Measurements from ENCODE around the gene LYRM9.

The LYRM9 gene

DNA sequence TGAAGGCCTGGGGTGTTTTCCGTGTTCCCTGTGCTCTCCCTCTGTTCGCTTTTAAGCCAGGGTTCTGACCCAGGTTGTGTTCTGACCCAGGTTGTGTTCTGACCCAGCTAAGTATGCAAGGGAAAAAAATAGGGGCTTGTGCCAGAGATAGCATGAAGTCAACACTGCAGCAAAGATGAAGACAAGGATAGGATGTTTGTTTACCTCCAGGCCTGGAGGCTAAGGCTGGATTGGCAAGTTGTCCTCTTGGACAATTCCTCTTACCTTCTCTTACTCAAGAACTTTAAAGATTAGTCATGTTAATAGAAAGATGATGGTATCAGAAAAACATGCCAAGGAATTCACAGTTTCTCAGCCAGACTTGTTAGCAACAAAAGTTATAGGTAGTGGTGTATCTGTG lies 19.4 kb downstream of the LYRM9 start:
- Mint-ChIP-seq H3K4me3 (no peak overlapping the region), H3K27ac (no peak overlapping the region), H3K27me3 (ENCODE audit: low read depth) (peaks cover 4% of the 10 kb centered on the region), H3K36me3 (ENCODE audit: low read depth) (no peaks in the 10 kb centered on the region), H3K9me3 (peaks cover 6% of the 10 kb centered on the region), H3K4me1 (ENCODE audit: low read depth) (peaks cover 5% of the 10 kb centered on the region)
- DNase-seq (ENCODE audit: low spot score) = no peak

- H3K27me3 Mint-ChIP-seq (ENCODE audit: low read depth) = peaks cover 4% of the 10 kb centered on the region
- no peak overlapping the region for H3K4me3 Mint-ChIP-seq
- H3K4me1 Mint-ChIP-seq (ENCODE audit: low read depth) = no peaks in the 10 kb centered on the region
- H3K36me3 Mint-ChIP-seq (ENCODE audit: low read depth) = no peaks in the 10 kb centered on the region
- no peak overlapping the region for H3K27ac Mint-ChIP-seq
- H3K9me3 Mint-ChIP-seq = peaks cover 6% of the 10 kb centered on the region
- no peak for DNase-seq (ENCODE audit: low spot score)
Observed at GRCh38 chr17:27873211-27873610, 20.0 kb downstream of the LYRM9 start.

GRCh38 chr17:27872776-27873175 lies 20.4 kb downstream of the LYRM9 start:
- no peak for DNase-seq (ENCODE audit: low spot score)

GRCh38 chr17:27871407-27871806 lies 21.8 kb downstream of the LYRM9 start:
- Mint-ChIP-seq H3K36me3 (ENCODE audit: low read depth) (no peaks in the 10 kb centered on the region), H3K4me1 (ENCODE audit: low read depth) (no peaks in the 10 kb centered on the region), H3K27ac (no peak overlapping the region), H3K27me3 (ENCODE audit: low read depth) (peaks cover 4% of the 10 kb centered on the region), H3K9me3 (peaks cover 6% of the 10 kb centered on the region), H3K4me3 (no peak overlapping the region)
- no peak for DNase-seq (ENCODE audit: low spot score)

More at GRCh38 chr17:27872776-27873175, 20.4 kb downstream of the LYRM9 start:
- Mint-ChIP-seq H3K36me3 (ENCODE audit: low read depth) (no peaks in the 10 kb centered on the region), H3K4me3 (no peak overlapping the region), H3K4me1 (ENCODE audit: low read depth) (no peaks in the 10 kb centered on the region), H3K27me3 (ENCODE audit: low read depth) (peaks cover 4% of the 10 kb centered on the region), H3K9me3 (peaks cover 6% of the 10 kb centered on the region), H3K27ac (no peak overlapping the region)

- Mint-ChIP-seq H3K27me3 (ENCODE audit: low read depth) (peaks cover 4% of the 10 kb centered on the region), H3K36me3 (ENCODE audit: low read depth) (no peaks in the 10 kb centered on the region), H3K4me3 (no peak overlapping the region), H3K4me1 (ENCODE audit: low read depth) (no peaks in the 10 kb centered on the region), H3K9me3 (peaks cover 6% of the 10 kb centered on the region), H3K27ac (no peak overlapping the region)
- no peak for DNase-seq (ENCODE audit: low spot score)
Observed at GRCh38 chr17:27870345-27870744, 22.8 kb downstream of the LYRM9 start.

GRCh38 chr17:27868565-27868964 lies 24.6 kb downstream of the LYRM9 start:
- H3K27me3 Mint-ChIP-seq (ENCODE audit: low read depth) = peaks cover 4% of the 10 kb centered on the region
- no peak overlapping the region for H3K4me3 Mint-ChIP-seq

GRCh38 chr17:27862840-27863239 lies 30.3 kb downstream of the LYRM9 start:
- H3K4me1 Mint-ChIP-seq (ENCODE audit: low read depth) = no peaks in the 10 kb centered on the region
- no peaks in the 10 kb centered on the region for H3K36me3 Mint-ChIP-seq (ENCODE audit: low read depth)
- DNase-seq (ENCODE audit: low spot score) = no peak
- H3K9me3 Mint-ChIP-seq = no peaks in the 10 kb centered on the region
- no peak overlapping the region for H3K4me3 Mint-ChIP-seq
- no peak overlapping the region for H3K27ac Mint-ChIP-seq
- peaks cover 6% of the 10 kb centered on the region for H3K27me3 Mint-ChIP-seq (ENCODE audit: low read depth)

More at GRCh38 chr17:27868565-27868964, 24.6 kb downstream of the LYRM9 start:
- Mint-ChIP-seq H3K36me3 (ENCODE audit: low read depth) (no peaks in the 10 kb centered on the region), H3K9me3 (peaks cover 3% of the 10 kb centered on the region), H3K4me1 (ENCODE audit: low read depth) (no peaks in the 10 kb centered on the region), H3K27ac (no peak overlapping the region)
- no peak for DNase-seq (ENCODE audit: low spot score)

DNA sequence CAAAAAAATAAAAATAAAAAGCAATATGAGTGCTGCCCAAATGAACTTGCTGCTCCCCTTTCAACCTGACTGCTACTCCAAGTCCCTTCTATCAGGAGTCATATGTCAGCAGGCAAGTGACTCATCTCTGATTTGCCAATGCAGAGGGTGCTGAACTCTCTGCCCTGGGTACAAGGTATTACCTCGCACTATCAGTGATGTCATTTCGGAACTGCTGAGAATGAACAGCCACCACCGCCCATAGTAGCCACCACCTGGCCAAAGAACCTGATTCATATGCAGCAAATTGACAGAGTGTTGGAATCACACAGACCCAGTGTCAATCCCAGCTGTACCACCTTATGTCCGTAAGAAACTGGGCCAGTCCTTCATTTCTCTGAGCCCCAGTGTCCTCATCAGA lies 31.2 kb downstream of the LYRM9 start:
- no peaks in the 10 kb centered on the region for H3K36me3 Mint-ChIP-seq (ENCODE audit: low read depth)
- H3K4me1 Mint-ChIP-seq (ENCODE audit: low read depth) = peaks cover 1% of the 10 kb centered on the region
- H3K4me3 Mint-ChIP-seq = no peak overlapping the region
- H3K27me3 Mint-ChIP-seq (ENCODE audit: low read depth) = peaks cover 6% of the 10 kb centered on the region
- no peaks in the 10 kb centered on the region for H3K9me3 Mint-ChIP-seq
- H3K27ac Mint-ChIP-seq = no peak overlapping the region
- DNase-seq (ENCODE audit: low spot score) = no peak

DNA sequence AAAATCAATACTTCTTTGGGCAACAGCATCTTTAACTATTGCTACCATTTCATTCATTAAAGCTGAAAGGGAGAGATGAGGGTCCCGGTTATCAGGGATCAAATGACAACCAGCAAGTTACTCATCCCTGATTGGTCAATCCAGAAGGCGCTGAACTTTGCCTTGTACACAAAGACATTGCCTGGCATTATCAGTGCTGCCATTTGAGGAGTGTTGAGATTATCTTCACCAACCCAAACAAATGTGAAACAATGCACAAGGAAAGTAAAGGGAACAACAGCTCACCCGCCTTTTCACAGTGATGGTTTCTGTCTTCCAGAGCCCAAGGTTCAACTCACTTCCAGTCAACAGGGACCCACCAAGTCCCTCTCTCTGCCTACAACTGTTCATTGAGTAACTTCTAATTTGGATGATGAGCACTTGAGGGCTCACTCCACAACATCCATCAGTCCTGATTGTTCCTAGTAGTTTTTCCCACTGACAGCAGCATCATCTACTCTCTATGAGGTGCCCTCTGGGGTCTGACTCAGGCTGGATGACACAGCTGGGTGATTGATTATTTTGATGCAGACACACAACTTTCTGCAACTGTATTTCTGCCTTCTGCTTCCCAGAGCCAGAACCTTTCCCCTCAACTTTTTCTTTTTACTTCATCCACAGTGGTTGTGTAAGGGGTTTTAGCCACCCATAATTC lies 32.0 kb downstream of the LYRM9 start:
- H3K27ac Mint-ChIP-seq = no peak overlapping the region
- peaks cover 4% of the 10 kb centered on the region for H3K4me1 Mint-ChIP-seq (ENCODE audit: low read depth)
- peaks cover 6% of the 10 kb centered on the region for H3K27me3 Mint-ChIP-seq (ENCODE audit: low read depth)
- DNase-seq (ENCODE audit: low spot score) = no peak
- H3K36me3 Mint-ChIP-seq (ENCODE audit: low read depth) = no peaks in the 10 kb centered on the region
- no peaks in the 10 kb centered on the region for H3K9me3 Mint-ChIP-seq
- no peak overlapping the region for H3K4me3 Mint-ChIP-seq

- DNase-seq (ENCODE audit: low spot score) = no peak
- no peaks in the 10 kb centered on the region for H3K36me3 Mint-ChIP-seq (ENCODE audit: low read depth)
- peaks cover 10% of the 10 kb centered on the region for H3K27me3 Mint-ChIP-seq (ENCODE audit: low read depth)
- peaks cover 9% of the 10 kb centered on the region for H3K4me1 Mint-ChIP-seq (ENCODE audit: low read depth)
- H3K27ac Mint-ChIP-seq = no peak overlapping the region
- H3K4me3 Mint-ChIP-seq = no peak overlapping the region
- H3K9me3 Mint-ChIP-seq = no peaks in the 10 kb centered on the region
Observed at GRCh38 chr17:27858621-27859305, 34.4 kb downstream of the LYRM9 start.

- no peak for DNase-seq (ENCODE audit: low spot score)
- H3K27ac Mint-ChIP-seq = no peak overlapping the region
Observed at GRCh38 chr17:27856676-27857432, 36.3 kb downstream of the LYRM9 start.

DNA sequence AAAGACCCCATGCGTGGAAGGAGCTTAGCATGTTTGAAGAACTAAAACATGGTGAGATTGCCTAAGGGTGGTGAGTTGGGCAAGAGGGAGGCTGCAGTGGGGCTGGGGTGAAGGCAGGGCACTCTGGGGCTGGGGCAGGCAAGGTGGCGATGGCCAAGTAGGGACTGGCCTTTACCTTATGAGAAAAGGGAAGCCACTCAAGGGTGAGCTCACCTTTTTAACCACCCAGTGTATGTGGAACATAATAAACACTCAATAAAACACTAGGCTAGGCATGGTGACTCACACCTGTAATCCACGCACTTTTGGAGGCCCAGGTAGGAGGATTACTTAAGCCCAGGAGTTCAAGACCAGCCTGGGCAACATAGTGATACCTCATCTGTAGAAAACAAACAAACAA lies 37.7 kb downstream of the LYRM9 start:
- peaks cover 9% of the 10 kb centered on the region for H3K4me1 Mint-ChIP-seq (ENCODE audit: low read depth)
- H3K27ac Mint-ChIP-seq = no peak overlapping the region
- H3K9me3 Mint-ChIP-seq = no peaks in the 10 kb centered on the region
- no peak overlapping the region for H3K4me3 Mint-ChIP-seq
- peaks cover 14% of the 10 kb centered on the region for H3K27me3 Mint-ChIP-seq (ENCODE audit: low read depth)
- no peak for DNase-seq (ENCODE audit: low spot score)
- H3K36me3 Mint-ChIP-seq (ENCODE audit: low read depth) = no peaks in the 10 kb centered on the region

More at GRCh38 chr17:27856676-27857432, 36.3 kb downstream of the LYRM9 start:
- Mint-ChIP-seq H3K27me3 (ENCODE audit: low read depth) (peaks cover 17% of the 10 kb centered on the region), H3K36me3 (ENCODE audit: low read depth) (no peaks in the 10 kb centered on the region), H3K9me3 (no peaks in the 10 kb centered on the region), H3K4me3 (no peak overlapping the region), H3K4me1 (ENCODE audit: low read depth) (peaks cover 9% of the 10 kb centered on the region)

GRCh38 chr17:27854163-27854562 lies 39.0 kb downstream of the LYRM9 start:
- no peak overlapping the region for H3K4me3 Mint-ChIP-seq
- H3K9me3 Mint-ChIP-seq = no peaks in the 10 kb centered on the region
- H3K36me3 Mint-ChIP-seq (ENCODE audit: low read depth) = no peaks in the 10 kb centered on the region
- DNase-seq (ENCODE audit: low spot score) = no peak
- H3K27ac Mint-ChIP-seq = no peak overlapping the region
- H3K4me1 Mint-ChIP-seq (ENCODE audit: low read depth) = peaks cover 9% of the 10 kb centered on the region
- H3K27me3 Mint-ChIP-seq (ENCODE audit: low read depth) = peaks cover 13% of the 10 kb centered on the region

- peaks cover 15% of the 10 kb centered on the region for H3K27me3 Mint-ChIP-seq (ENCODE audit: low read depth)
- no peak overlapping the region for H3K27ac Mint-ChIP-seq
- H3K4me1 Mint-ChIP-seq (ENCODE audit: low read depth) = peaks cover 9% of the 10 kb centered on the region
- DNase-seq (ENCODE audit: low spot score) = no peak
- H3K4me3 Mint-ChIP-seq = no peak overlapping the region
- H3K36me3 Mint-ChIP-seq (ENCODE audit: low read depth) = no peaks in the 10 kb centered on the region
- H3K9me3 Mint-ChIP-seq = no peaks in the 10 kb centered on the region
Observed at GRCh38 chr17:27853091-27853490, 40.1 kb downstream of the LYRM9 start.
